CD4-positive, CD25-positive, alpha-beta regulatory T cell (primary cell): ENCODE measurements around the gene TCHP. TPM values are rescaled to one million over a fixed set of nuclear protein-coding genes. Genes with fewer than 3 reads are reported as not detected.

Source experiments
- ATAC-seq, 2 donors: fragments of 150-1000 bp; cut with Tn5 transposase; one replicate each; pipeline ENCODE4 v1.10.0; 2021; ENCODE audit warnings: low read depth in 2 of 2, moderate number of reproducible peaks in 2 of 2, moderate library complexity in 1 of 2
- DNase-seq, 3 donors: peaks; one replicate each; pipeline versions ENCODE4 v3.0.0 to v3.0.0-alpha.2; 2012 to 2022; ENCODE audit warnings: mixed read lengths in 1 of 3
- H3K27ac ChIP-seq: one replicate; pipeline ENCODE4 v1.7.0; 2013; ENCODE audit warnings: mild to moderate bottlenecking, low read length; ENCODE audit not compliant: insufficient read depth, poor library complexity, severe bottlenecking
- H3K27me3 ChIP-seq: one replicate; pipeline ENCODE4 v1.7.0; 2013; ENCODE audit warnings: low read length; ENCODE audit not compliant: control insufficient read depth, insufficient read depth
- H3K36me3 ChIP-seq: one replicate; pipeline ENCODE4 v1.7.0; 2013; ENCODE audit warnings: mild to moderate bottlenecking, low read length, moderate library complexity; ENCODE audit not compliant: control insufficient read depth, insufficient read depth
- H3K4me1 ChIP-seq: 2 replicates; pipeline ENCODE4 v1.7.0; 2013; ENCODE audit warnings: mild to moderate bottlenecking, low read length; ENCODE audit not compliant: insufficient read depth, control insufficient read depth, poor library complexity, severe bottlenecking
- H3K4me3 ChIP-seq: one replicate; pipeline ENCODE4 v1.7.0; 2013; ENCODE audit warnings: low read depth, mild to moderate bottlenecking, low read length, moderate library complexity
- H3K9me3 ChIP-seq, 2 experiments: 1 replicate in 1 of 2; 2 replicates in 1 of 2; pipeline ENCODE4 v1.7.0; 2013; ENCODE audit warnings: low read length in 2 of 2, mild to moderate bottlenecking in 1 of 2, moderate library complexity in 1 of 2; ENCODE audit not compliant: control insufficient read depth in 2 of 2
- H3K27ac Mint-ChIP-seq, 3 donors: one replicate each; pipeline ENCODE4 v1.8.0; 2020 to 2022; ENCODE audit warnings: mild to moderate bottlenecking in 3 of 3, mixed read lengths in 3 of 3, moderate library complexity in 2 of 3
- H3K27me3 Mint-ChIP-seq: one replicate; pipeline ENCODE4 v1.8.0; 2022; ENCODE audit warnings: mild to moderate bottlenecking, mixed read lengths
- H3K36me3 Mint-ChIP-seq: one replicate; pipeline ENCODE4 v1.8.0; 2020; ENCODE audit warnings: mixed read lengths
- H3K4me1 Mint-ChIP-seq, 4 donors: one replicate each; pipeline ENCODE4 v1.8.0; 2020 to 2022; ENCODE audit warnings: mixed read lengths in 4 of 4, mild to moderate bottlenecking in 1 of 4
- H3K4me3 Mint-ChIP-seq, 4 donors: one replicate each; pipeline ENCODE4 v1.8.0; 2020 to 2022; ENCODE audit warnings: mild to moderate bottlenecking in 4 of 4, mixed read lengths in 4 of 4, moderate library complexity in 3 of 4
- H3K9me3 Mint-ChIP-seq, 7 donors: one replicate each; pipeline ENCODE4 v1.8.0; 2020 to 2022; ENCODE audit warnings: mixed read lengths in 7 of 7, mild to moderate bottlenecking in 3 of 7, moderate library complexity in 2 of 7
- polyA plus RNA-seq, 4 donors: library from polyadenylated mRNA; unstranded; fragments of 300-500 nt; fragmentation: Illumina TruSeq; gene quantifications; one replicate each; pipeline ENCODE4 v1.2.3, GENCODE V29; 2021
- total RNA-seq: library from RNA; stranded (reverse); gene quantifications from one replicate; pipeline ENCODE4 v1.2.3, GENCODE V29; 2022

Gene TCHP
- total and polyA plus RNA-seq, 5 donors from 2014 or later = 9.0 to 29.8 (median 10.2) TPM

GRCh38 chr12:109931143-109931542 is 31.1 kb downstream of the TCHP start:
- peak overlapping the region in 1 of 3 donors; percentile 38 for H3K27ac Mint-ChIP-seq
- H3K4me3 ChIP-seq = no peak overlapping the region
- no peaks in the 10 kb centered on the region for H3K9me3 ChIP-seq
- ATAC-seq = no peak
- DNase-seq = no peak
- H3K27me3 ChIP-seq = no peaks in the 10 kb centered on the region
- H3K27me3 Mint-ChIP-seq = no peaks in the 10 kb centered on the region
- no peak overlapping the region for H3K27ac ChIP-seq
- H3K4me1 Mint-ChIP-seq = peaks cover 0 to 5% (median 4%) of the 10 kb centered on the region in 4 donors
- peaks cover 37% of the 10 kb centered on the region for H3K36me3 Mint-ChIP-seq
- peaks cover 50% of the 10 kb centered on the region for H3K36me3 ChIP-seq
- H3K4me1 ChIP-seq = no peaks in the 10 kb centered on the region
- H3K4me3 Mint-ChIP-seq = peak overlapping the region in 1 of 4 donors; percentile 10
- H3K9me3 Mint-ChIP-seq = no peaks in the 10 kb centered on the region

GRCh38 chr12:109932878-109933503 is 32.9 kb downstream of the TCHP start:
- no peak overlapping the region for H3K4me3 Mint-ChIP-seq
- H3K4me1 Mint-ChIP-seq = no peaks in the 10 kb centered on the region
- H3K27ac ChIP-seq = no peak overlapping the region
- H3K9me3 ChIP-seq = no peaks in the 10 kb centered on the region
- no peaks in the 10 kb centered on the region for H3K9me3 Mint-ChIP-seq
- H3K4me3 ChIP-seq = no peak overlapping the region
- H3K27me3 Mint-ChIP-seq = no peaks in the 10 kb centered on the region
- no peaks in the 10 kb centered on the region for H3K4me1 ChIP-seq
- H3K36me3 Mint-ChIP-seq = peaks cover 43% of the 10 kb centered on the region
- ATAC-seq (no peak), DNase-seq (no peak)
- peaks cover 64% of the 10 kb centered on the region for H3K36me3 ChIP-seq
- peak overlapping the region in 1 of 3 donors; percentile 55 for H3K27ac Mint-ChIP-seq
- no peaks in the 10 kb centered on the region for H3K27me3 ChIP-seq

DNA sequence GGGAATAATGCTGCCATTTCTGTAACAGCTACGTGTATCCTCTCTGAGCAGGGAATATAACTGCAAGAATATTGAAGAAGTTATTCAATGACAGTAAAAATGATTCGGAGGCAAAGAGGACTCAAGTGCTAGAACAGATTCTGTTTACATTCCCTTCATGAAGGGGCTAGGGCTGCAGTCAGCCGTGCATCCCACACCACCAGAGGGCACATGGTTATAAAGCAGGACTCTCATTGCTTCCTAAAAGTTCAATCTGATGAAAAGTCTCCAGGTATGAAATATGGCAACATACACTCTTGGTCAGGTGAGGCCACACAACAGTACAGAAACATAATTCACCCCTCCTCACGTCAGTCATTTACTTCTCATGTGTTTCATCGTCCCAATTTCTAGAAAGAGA is 34.0 kb downstream of the TCHP start:
- Histone ChIP-seq H3K4me1 (no peaks in the 10 kb centered on the region), H3K9me3 (no peaks in the 10 kb centered on the region), H3K36me3 (peaks cover 75% of the 10 kb centered on the region), H3K27me3 (no peaks in the 10 kb centered on the region), H3K27ac (no peak overlapping the region), H3K4me3 (no peak overlapping the region)
- ATAC-seq (no peak), DNase-seq (peak in 1 of 3 donors; percentile 18)
- Mint-ChIP-seq H3K27me3 (no peaks in the 10 kb centered on the region), H3K9me3 (no peaks in the 10 kb centered on the region), H3K27ac (no peak overlapping the region), H3K36me3 (peaks cover 51% of the 10 kb centered on the region), H3K4me3 (no peak overlapping the region), H3K4me1 (no peaks in the 10 kb centered on the region)

DNA sequence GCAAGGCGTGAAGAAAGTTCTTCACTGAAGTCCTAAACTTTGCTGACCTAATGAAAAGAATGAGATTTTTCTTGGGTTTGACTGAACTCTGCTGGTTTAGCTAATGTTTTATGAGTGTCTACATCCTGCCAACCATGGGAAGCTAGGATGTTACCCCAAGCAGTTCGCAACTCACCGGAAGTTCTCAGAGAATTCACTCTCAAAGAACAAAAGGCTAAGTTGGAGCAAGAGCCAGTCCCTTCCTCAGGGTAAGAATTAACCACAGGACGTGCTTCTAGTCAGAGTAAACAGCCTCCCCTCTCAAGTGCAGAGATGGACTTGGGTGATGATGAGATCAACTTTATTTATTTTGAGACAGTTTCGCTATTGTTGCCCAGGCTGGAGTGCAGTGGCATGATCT is 37.3 kb downstream of the TCHP start:
- Histone ChIP-seq H3K9me3 (no peaks in the 10 kb centered on the region), H3K4me1 (no peaks in the 10 kb centered on the region), H3K27me3 (no peaks in the 10 kb centered on the region), H3K36me3 (peaks cover 58% of the 10 kb centered on the region), H3K27ac (no peak overlapping the region), H3K4me3 (no peak overlapping the region)
- H3K4me1 Mint-ChIP-seq = no peaks in the 10 kb centered on the region
- no peak for DNase-seq
- no peak overlapping the region for H3K27ac Mint-ChIP-seq
- H3K9me3 Mint-ChIP-seq = no peaks in the 10 kb centered on the region
- no peak for ATAC-seq
- peaks cover 39% of the 10 kb centered on the region for H3K36me3 Mint-ChIP-seq
- H3K27me3 Mint-ChIP-seq = no peaks in the 10 kb centered on the region
- H3K4me3 Mint-ChIP-seq = no peak overlapping the region

- no peaks in the 10 kb centered on the region for H3K4me1 ChIP-seq
- no peaks in the 10 kb centered on the region for H3K9me3 ChIP-seq
- no peak overlapping the region for H3K27ac Mint-ChIP-seq
- no peaks in the 10 kb centered on the region for H3K27me3 ChIP-seq
- no peak for ATAC-seq
- H3K36me3 Mint-ChIP-seq = peaks cover 30% of the 10 kb centered on the region
- DNase-seq = no peak
- H3K9me3 Mint-ChIP-seq = no peaks in the 10 kb centered on the region
- no peak overlapping the region for H3K4me3 ChIP-seq
- peaks cover 0 to 4% (median 0%) of the 10 kb centered on the region in 4 donors for H3K4me1 Mint-ChIP-seq
- no peak overlapping the region for H3K4me3 Mint-ChIP-seq
- no peak overlapping the region for H3K27ac ChIP-seq
- no peaks in the 10 kb centered on the region for H3K27me3 Mint-ChIP-seq
- H3K36me3 ChIP-seq = peaks cover 47% of the 10 kb centered on the region
Observed at GRCh38 chr12:109938947-109939346, 38.9 kb downstream of the TCHP start.

DNA sequence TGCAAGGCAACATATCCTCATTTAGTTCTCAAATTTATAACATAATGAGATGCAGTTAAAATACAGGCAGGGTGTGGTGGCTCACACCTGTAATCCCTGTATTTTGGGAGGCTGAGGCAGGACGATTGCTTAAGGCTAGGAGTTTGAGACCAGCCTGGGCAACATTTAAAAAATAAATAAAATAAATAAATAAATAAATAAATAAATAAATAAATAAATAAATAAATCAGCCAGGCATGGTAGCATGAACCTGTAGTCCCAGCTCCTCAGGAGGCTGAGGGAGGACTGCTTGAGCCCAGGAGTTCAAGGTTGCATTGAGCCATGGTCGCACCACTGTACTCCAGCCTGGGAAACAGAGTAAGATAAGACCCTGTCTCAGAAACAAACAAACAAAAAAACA is 39.4 kb downstream of the TCHP start:
- Histone ChIP-seq H3K27me3 (no peaks in the 10 kb centered on the region), H3K36me3 (peaks cover 47% of the 10 kb centered on the region), H3K4me1 (no peaks in the 10 kb centered on the region), H3K9me3 (no peaks in the 10 kb centered on the region), H3K4me3 (no peak overlapping the region), H3K27ac (no peak overlapping the region)
- Mint-ChIP-seq H3K4me1 (peaks cover 0 to 4% (median 0%) of the 10 kb centered on the region in 4 donors), H3K4me3 (no peak overlapping the region), H3K36me3 (peaks cover 24% of the 10 kb centered on the region), H3K27me3 (no peaks in the 10 kb centered on the region), H3K27ac (no peak overlapping the region), H3K9me3 (no peaks in the 10 kb centered on the region)
- ATAC-seq = no peak
- no peak for DNase-seq

GRCh38 chr12:109940339-109940923 is 40.4 kb downstream of the TCHP start:
- peaks cover 30% of the 10 kb centered on the region for H3K36me3 Mint-ChIP-seq

DNA sequence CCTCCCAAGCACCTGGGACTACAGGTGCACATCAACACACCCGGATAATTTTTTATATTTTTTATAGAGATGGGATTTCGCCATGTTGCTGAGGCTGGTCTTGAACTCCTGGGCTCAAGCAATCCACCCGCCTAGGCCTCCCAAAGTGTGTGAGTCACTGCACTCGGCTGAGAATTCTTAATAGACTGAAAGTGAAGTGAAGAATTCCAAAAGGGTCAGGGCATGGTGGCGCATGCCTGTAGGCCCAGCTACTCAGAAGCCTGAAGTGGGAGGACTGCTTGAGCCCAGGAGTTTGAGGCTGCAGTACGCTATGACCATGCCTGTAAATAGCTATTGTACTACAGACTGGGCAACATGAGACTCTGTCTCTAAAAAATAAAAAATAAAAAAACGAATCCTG is 43.7 kb downstream of the TCHP start:
- H3K36me3 ChIP-seq = peaks cover 55% of the 10 kb centered on the region
- Mint-ChIP-seq H3K27me3 (no peaks in the 10 kb centered on the region), H3K27ac (no peak overlapping the region), H3K4me3 (no peak overlapping the region), H3K36me3 (peaks cover 28% of the 10 kb centered on the region), H3K4me1 (peaks cover 5 to 21% (median 14%) of the 10 kb centered on the region in 4 donors), H3K9me3 (no peaks in the 10 kb centered on the region)
- no peak for ATAC-seq
- H3K4me1 ChIP-seq = no peaks in the 10 kb centered on the region
- no peaks in the 10 kb centered on the region for H3K27me3 ChIP-seq
- no peak overlapping the region for H3K4me3 ChIP-seq
- H3K27ac ChIP-seq = no peak overlapping the region
- no peak for DNase-seq
- H3K9me3 ChIP-seq = no peaks in the 10 kb centered on the region

More at GRCh38 chr12:109940339-109940923, 40.4 kb downstream of the TCHP start:
- Histone ChIP-seq H3K27me3 (no peaks in the 10 kb centered on the region), H3K9me3 (no peaks in the 10 kb centered on the region), H3K27ac (no peak overlapping the region), H3K4me1 (no peaks in the 10 kb centered on the region), H3K36me3 (peaks cover 52% of the 10 kb centered on the region), H3K4me3 (no peak overlapping the region)
- H3K27me3 Mint-ChIP-seq = no peaks in the 10 kb centered on the region
- no peaks in the 10 kb centered on the region for H3K9me3 Mint-ChIP-seq
- no peak overlapping the region for H3K4me3 Mint-ChIP-seq
- peak overlapping the region in 1 of 3 donors; percentile 38 for H3K27ac Mint-ChIP-seq
- no peak for ATAC-seq
- H3K4me1 Mint-ChIP-seq = peaks cover 0 to 9% (median 0%) of the 10 kb centered on the region in 4 donors
- no peak for DNase-seq
